ENCODE measurements around the gene CT47B1. TPM values are rescaled to one million over a fixed set of nuclear protein-coding genes. Genes with fewer than 3 reads are reported as not detected.

CT47B1 gene
- total and polyA plus RNA-seq, 2 of the 4 experiments (the other 2 are of a cell fraction), result not detected

GRCh38 chrX:120840827-120841226 is 34.8 kb downstream of the CT47B1 start (continued):
- TF ChIP-seq, protein P1, sequence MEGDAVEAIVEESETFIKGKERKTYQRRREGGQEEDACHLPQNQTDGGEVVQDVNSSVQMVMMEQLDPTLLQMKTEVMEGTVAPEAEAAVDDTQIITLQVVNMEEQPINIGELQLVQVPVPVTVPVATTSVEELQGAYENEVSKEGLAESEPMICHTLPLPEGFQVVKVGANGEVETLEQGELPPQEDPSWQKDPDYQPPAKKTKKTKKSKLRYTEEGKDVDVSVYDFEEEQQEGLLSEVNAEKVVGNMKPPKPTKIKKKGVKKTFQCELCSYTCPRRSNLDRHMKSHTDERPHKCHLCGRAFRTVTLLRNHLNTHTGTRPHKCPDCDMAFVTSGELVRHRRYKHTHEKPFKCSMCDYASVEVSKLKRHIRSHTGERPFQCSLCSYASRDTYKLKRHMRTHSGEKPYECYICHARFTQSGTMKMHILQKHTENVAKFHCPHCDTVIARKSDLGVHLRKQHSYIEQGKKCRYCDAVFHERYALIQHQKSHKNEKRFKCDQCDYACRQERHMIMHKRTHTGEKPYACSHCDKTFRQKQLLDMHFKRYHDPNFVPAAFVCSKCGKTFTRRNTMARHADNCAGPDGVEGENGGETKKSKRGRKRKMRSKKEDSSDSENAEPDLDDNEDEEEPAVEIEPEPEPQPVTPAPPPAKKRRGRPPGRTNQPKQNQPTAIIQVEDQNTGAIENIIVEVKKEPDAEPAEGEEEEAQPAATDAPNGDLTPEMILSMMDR (conservative IDR thresholded peaks at IDR 0.05; ENCODE audit: low read depth, low read length), result no peak
- TF ChIP-seq POLR2A (IDR thresholded peaks at IDR 0.05; ENCODE audit: low read depth, low read length), result no peak

DNA sequence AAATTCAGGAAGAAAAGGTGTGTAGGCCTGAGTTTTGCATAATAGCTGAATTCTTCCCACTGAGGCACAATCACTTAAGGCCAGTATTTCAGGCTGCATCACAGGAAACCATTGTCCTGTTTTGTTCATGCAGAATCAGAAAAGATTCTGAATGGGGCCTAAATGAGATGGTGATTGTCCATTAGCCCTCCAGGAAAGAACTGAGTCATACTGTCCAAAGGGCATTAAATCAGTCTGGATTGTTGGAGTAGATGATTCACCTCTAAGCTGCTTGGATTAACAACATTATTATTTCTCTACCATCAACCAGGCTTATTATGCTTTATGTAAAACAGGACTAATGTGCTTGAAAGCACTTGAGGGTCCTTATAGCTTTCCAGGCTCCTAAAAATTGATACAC is 36.2 kb downstream of the CT47B1 start:
- Histone ChIP-seq H3K4ac (ENCODE audit: low read depth, low read length) (no peak overlapping the region), H4K20me1 (ENCODE audit: insufficient read depth, low read length) (no peaks in the 10 kb centered on the region), H2AK5ac (ENCODE audit: low read depth, low read length) (no peak overlapping the region), H3K56ac (ENCODE audit: extremely low read depth, insufficient read depth, low read length) (no peak overlapping the region), H4K91ac (ENCODE audit: insufficient read depth, low read depth, low read length) (no peak overlapping the region), H3K27ac (ENCODE audit: insufficient read depth, low read length) (no peak overlapping the region), H3K9me3 (ENCODE audit: control insufficient read depth, insufficient read depth, low read length) (no peaks in the 10 kb centered on the region), H2BK5ac (ENCODE audit: low read depth, low read length, poor library complexity, severe bottlenecking) (no peak overlapping the region), H2BK15ac (ENCODE audit: low read depth, low read length) (no peak overlapping the region), H3K9ac (ENCODE audit: low read depth, low read length) (no peak overlapping the region), H3K9me1 (ENCODE audit: insufficient read depth, low read length) (no peaks in the 10 kb centered on the region), H2BK20ac (ENCODE audit: low read depth, low read length) (no peak overlapping the region), H2AFZ (replicated peaks; ENCODE audit: low read length, poor library complexity) (no peak overlapping the region), H3K4me2 (ENCODE audit: low read depth, low read length) (no peak overlapping the region), H3K79me1 (ENCODE audit: low read depth in 1 of 2, low read length in 2 of 2) (no peaks in the 10 kb centered on the region), H3K18ac (ENCODE audit: low read depth, low read length) (no peak overlapping the region), H3K36me3 (ENCODE audit: control insufficient read depth, insufficient read depth, low read length) (no peaks in the 10 kb centered on the region), H3K27me3 (ENCODE audit: control insufficient read depth, insufficient read depth, low read length) (no peaks in the 10 kb centered on the region), H4K8ac (ENCODE audit: low read depth in 2 of 2, low read length in 2 of 2) (no peak overlapping the region), H3K4me3 (ENCODE audit: insufficient read depth, low read depth, low read length) (no peak overlapping the region), H2BK120ac (ENCODE audit: low read depth, low read length) (no peak overlapping the region), H2AK9ac (replicated peaks; ENCODE audit: low read depth, low read length, poor library complexity) (no peak overlapping the region), H3K4me1 (ENCODE audit: control insufficient read depth, insufficient read depth, low read length) (no peaks in the 10 kb centered on the region), H4K5ac (ENCODE audit: low read depth, low read length) (no peak overlapping the region), H3K23ac (ENCODE audit: low read depth, low read length) (no peak overlapping the region), H3K14ac (replicated peaks; ENCODE audit: low read depth, low read length) (no peak overlapping the region)
- ATAC-seq (ENCODE audit: low read depth), result no peak
- BruUV-seq (replicated peaks), result no TSS peak
- POLR2A ChIA-PET (ENCODE audit: unreplicated experiment), result no interaction called here
- CTCF ChIA-PET, result no interaction called here
- no peak for DNase-seq
- dilution Hi-C loops (cut with HindIII; ENCODE audit: low sequenced_read_pairs, unreplicated experiment), result no loop called here
- in situ Hi-C loops (cut with MboI; ENCODE audit: low sequenced_read_pairs), result no loop called here
- intact Hi-C loops (cut with micrococcal nuclease), result no loop called here
- TF ChIP-seq MAFK (IDR thresholded peaks at IDR 0.05; ENCODE audit: low read depth, low read length) (no peak), POLR2A (IDR thresholded peaks at IDR 0.05; ENCODE audit: low read depth, low read length) (no peak), RAD21 (IDR thresholded peaks at IDR 0.05; ENCODE audit: low read length) (no peak), SMC3 (IDR thresholded peaks at IDR 0.05; ENCODE audit: low read depth, low read length) (no peak), BHLHE40 (IDR thresholded peaks at IDR 0.05; ENCODE audit: low read depth, low read length) (no peak), RFX5 (IDR thresholded peaks at IDR 0.05; ENCODE audit: low read depth, low read length) (no peak), CEBPB (IDR thresholded peaks at IDR 0.05; ENCODE audit: low read depth, low read length) (no peak), MXI1 (IDR thresholded peaks at IDR 0.05; ENCODE audit: borderline replicate concordance, low read depth, low read length) (no peak), USF2 (IDR thresholded peaks at IDR 0.05; ENCODE audit: low read depth, low read length) (no peak), RCOR1 (IDR thresholded peaks at IDR 0.05; ENCODE audit: insufficient replicate concordance, low read length) (no peak), MAZ (IDR thresholded peaks at IDR 0.05; ENCODE audit: borderline replicate concordance, low read depth, low read length) (no peak), CHD1 (IDR thresholded peaks at IDR 0.05; ENCODE audit: low read depth, low read length) (no peak), FOS (IDR thresholded peaks at IDR 0.05; ENCODE audit: low read depth, low read length) (no peak)
- TF ChIP-seq, protein P1 (conservative IDR thresholded peaks at IDR 0.05; ENCODE audit: low read depth, low read length), result no peak
